T-helper 17 cell (primary cell): ENCODE results near the gene SMG7. TPM values are rescaled to one million over a fixed set of nuclear protein-coding genes. Genes with fewer than 3 reads are reported as not detected.

Source experiments
- ATAC-seq: fragments of 150-1000 bp; cut with Tn5 transposase; 2 replicates; pipeline ENCODE4 v1.10.0; 2021; ENCODE audit warnings: mild to moderate bottlenecking, moderate library complexity
- DNase-seq, 3 donors: peaks; one replicate each; pipeline versions ENCODE4 v3.0.0 to v3.0.0-alpha.2; 2020 to 2021
- H3K9me3 ChIP-seq: one replicate; pipeline ENCODE4 v1.7.0; 2013; ENCODE audit warnings: low read length, mild to moderate bottlenecking; ENCODE audit not compliant: control insufficient read depth, poor library complexity, severe bottlenecking
- H3K27ac Mint-ChIP-seq: one replicate; pipeline ENCODE4 v1.8.0; 2022; ENCODE audit warnings: mild to moderate bottlenecking, moderate library complexity, mixed read lengths
- H3K27me3 Mint-ChIP-seq: one replicate; pipeline ENCODE4 v1.8.0; 2022; ENCODE audit warnings: mixed read lengths
- H3K36me3 Mint-ChIP-seq: one replicate; pipeline ENCODE4 v1.8.0; 2022; ENCODE audit warnings: low read depth, mixed read lengths
- H3K4me1 Mint-ChIP-seq: one replicate; pipeline ENCODE4 v1.8.0; 2022; ENCODE audit warnings: mild to moderate bottlenecking, mixed read lengths
- H3K4me3 Mint-ChIP-seq: one replicate; pipeline ENCODE4 v1.8.0; 2022; ENCODE audit warnings: mild to moderate bottlenecking, moderate library complexity, mixed read lengths
- total RNA-seq, 4 donors: library from RNA in 2 of 4; stranded (reverse) in 2 of 4; gene quantifications; one replicate each; pipeline ENCODE4 v1.2.3 and lab custom pipeline; 2022 to 2026

The SMG7 gene
- total RNA-seq, 2 donors from 2014 or later = 50.6 to 51.0 TPM

DNA sequence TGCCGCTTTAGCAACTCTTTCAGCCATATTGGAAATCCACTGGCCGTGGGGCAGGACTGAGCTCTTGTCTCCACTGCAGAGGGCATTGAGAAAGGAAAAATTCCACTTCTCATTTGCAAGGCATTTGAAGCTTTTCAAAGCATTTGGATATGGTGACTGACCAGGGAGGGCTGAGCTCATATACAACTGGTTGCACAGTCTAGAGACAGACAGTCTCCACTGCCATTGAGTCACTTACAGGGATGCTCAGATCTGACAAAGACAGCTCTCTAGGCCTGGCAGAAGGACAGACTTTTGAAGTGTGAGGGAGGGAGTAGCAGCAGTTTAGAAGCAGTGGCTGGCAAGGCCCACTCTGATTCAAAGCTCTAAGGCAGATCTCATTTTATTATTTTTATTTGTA lies 93.7 kb downstream of the SMG7 start:
- DNase-seq (no peak), ATAC-seq (no peak)
- no peaks in the 10 kb centered on the region for H3K36me3 Mint-ChIP-seq
- H3K27ac Mint-ChIP-seq = no peak overlapping the region
- H3K4me3 Mint-ChIP-seq = no peak overlapping the region
- H3K4me1 Mint-ChIP-seq = peaks cover 10% of the 10 kb centered on the region
- no peaks in the 10 kb centered on the region for H3K9me3 ChIP-seq
- H3K27me3 Mint-ChIP-seq = no peaks in the 10 kb centered on the region

DNA sequence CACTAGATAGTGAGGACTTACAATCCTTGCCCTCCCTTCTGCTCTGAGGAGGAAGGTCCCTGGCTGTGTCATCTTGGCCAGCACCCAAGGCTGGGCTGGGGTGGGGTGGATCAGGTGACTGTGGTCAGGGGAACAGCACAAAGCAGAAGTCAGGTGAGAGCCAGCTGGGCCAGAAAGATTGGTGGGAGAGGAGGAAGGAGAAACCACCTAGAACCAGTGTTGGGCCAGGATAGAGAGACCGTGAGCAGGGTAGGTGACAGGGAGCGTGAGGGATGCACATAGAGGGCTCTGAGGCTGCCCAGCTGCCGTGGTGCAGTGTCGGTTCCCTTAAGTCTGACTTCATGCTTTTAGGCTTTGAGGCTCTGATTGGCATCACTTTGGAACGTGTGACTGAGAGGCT lies 95.3 kb downstream of the SMG7 start:
- no peaks in the 10 kb centered on the region for H3K9me3 ChIP-seq
- peaks cover 8% of the 10 kb centered on the region for H3K4me1 Mint-ChIP-seq
- no peak overlapping the region for H3K4me3 Mint-ChIP-seq
- H3K27me3 Mint-ChIP-seq = no peaks in the 10 kb centered on the region
- peak; percentile 66 for ATAC-seq
- H3K36me3 Mint-ChIP-seq = no peaks in the 10 kb centered on the region
- no peak for DNase-seq
- H3K27ac Mint-ChIP-seq = no peak overlapping the region

DNA sequence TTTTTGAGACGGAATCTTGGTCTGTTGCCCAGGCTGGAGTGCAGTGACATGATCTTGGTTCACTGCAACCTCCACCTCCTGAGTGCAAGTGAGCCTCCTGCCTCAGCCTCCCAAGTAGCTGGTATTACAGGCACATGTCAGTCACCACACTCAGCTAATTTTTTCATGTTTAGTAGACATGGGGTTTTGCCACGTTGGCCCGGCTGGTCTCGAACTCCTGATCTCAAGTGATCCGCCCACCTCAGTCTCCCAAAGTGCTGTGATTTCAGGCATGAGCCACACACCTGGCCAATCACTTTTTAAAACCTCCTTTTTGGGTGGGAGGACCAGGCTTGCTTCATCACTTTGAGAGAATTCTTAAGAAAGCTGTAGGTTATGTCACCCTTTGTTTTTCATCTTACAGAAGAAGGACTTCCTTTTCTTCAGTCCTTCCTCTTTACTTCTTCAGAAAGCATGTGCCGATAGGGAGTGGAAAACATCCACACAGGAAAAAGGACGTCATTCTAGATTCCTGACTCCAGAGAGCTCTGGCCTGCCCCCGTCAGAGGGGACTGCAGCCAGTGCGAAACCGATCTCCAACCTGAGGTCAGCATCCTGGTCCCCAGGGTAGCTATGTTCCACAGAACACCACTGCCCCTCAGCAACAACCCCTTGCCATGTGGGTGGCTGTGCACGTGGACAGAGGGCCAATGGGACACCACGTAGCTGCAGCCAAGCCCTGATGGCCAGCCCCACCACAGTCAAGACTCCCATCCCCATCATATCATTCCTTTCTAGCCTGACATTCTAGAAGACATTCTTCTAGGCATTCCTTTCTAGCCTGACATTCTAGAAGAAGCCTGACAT lies 96.1 kb downstream of the SMG7 start:
- Mint-ChIP-seq H3K4me3 (no peak overlapping the region), H3K4me1 (peaks cover 8% of the 10 kb centered on the region), H3K27me3 (no peaks in the 10 kb centered on the region), H3K27ac (no peak overlapping the region), H3K36me3 (no peaks in the 10 kb centered on the region)
- ATAC-seq = no peak
- no peaks in the 10 kb centered on the region for H3K9me3 ChIP-seq
- DNase-seq = no peak

DNA sequence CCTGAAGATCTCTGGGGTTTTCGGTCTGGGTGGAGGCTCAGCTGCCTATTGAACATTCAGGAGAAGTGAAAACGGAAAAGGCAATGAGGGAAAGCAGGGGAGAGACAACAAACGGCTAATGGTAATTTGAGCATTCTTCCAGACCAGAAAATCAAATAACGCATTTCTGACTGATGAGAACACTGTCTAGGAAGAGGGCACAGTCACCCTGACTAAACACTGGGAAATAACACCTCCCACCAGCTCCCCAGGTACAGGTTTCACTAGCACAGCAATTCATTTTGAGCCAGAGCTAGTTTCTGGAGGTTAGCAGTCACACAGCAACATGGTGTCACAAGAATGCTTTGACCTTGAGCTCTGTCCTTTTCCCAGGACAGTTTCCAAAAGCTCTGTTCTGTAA lies 96.8 kb downstream of the SMG7 start:
- Mint-ChIP-seq H3K4me3 (no peak overlapping the region), H3K4me1 (peaks cover 8% of the 10 kb centered on the region), H3K36me3 (no peaks in the 10 kb centered on the region), H3K27ac (no peak overlapping the region), H3K27me3 (no peaks in the 10 kb centered on the region)
- H3K9me3 ChIP-seq = no peaks in the 10 kb centered on the region
- no peak for DNase-seq
- no peak for ATAC-seq

DNA sequence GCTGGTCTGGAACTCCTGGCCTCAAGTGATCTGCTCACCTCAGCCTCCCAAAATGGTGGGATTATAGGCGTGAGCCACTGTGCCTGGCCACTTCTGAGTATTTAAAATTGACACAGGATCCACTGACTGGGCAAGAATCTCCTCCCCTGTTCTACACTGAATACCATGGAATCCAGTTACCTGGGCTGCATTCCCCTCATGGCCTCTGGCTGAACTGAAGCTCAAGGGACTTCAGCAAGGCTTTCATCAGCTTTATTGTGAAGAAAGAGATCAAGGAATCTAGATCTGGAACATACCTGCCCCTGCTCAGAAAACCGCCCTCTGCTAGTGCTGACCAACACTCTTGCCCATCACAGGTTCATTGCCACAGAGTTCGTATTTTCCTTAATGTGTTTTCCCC lies 97.5 kb downstream of the SMG7 start:
- H3K27me3 Mint-ChIP-seq = no peaks in the 10 kb centered on the region
- no peak overlapping the region for H3K4me3 Mint-ChIP-seq
- no peak for DNase-seq
- H3K36me3 Mint-ChIP-seq = peaks cover 2% of the 10 kb centered on the region
- H3K27ac Mint-ChIP-seq = peak overlapping the region; percentile 27
- no peak for ATAC-seq
- H3K4me1 Mint-ChIP-seq = peaks cover 8% of the 10 kb centered on the region
- H3K9me3 ChIP-seq = no peaks in the 10 kb centered on the region

DNA sequence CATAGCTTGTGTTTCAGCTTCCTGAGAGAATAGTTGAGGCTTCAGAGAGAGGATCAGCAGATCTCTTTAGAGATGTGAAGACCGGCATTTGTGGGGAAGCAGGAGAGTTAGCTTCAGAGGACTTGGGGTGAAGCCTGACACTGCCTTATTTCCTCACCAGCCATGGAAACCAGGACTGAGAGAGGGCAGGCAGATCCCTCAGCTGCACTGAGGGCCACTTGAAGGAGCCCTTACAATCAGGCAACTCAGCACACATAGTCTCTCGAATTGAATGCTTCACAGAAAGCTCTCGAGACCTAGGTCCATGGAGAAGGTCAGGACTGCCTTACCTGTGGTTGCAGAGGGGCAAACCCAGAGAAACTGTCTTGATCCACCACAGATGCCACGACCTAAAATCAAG lies 98.2 kb downstream of the SMG7 start:
- ATAC-seq (no peak), DNase-seq (no peak)
- Mint-ChIP-seq H3K4me1 (peaks cover 8% of the 10 kb centered on the region), H3K27ac (peak overlapping the region; percentile 27), H3K27me3 (no peaks in the 10 kb centered on the region), H3K36me3 (peaks cover 2% of the 10 kb centered on the region), H3K4me3 (no peak overlapping the region)
- no peaks in the 10 kb centered on the region for H3K9me3 ChIP-seq

DNA sequence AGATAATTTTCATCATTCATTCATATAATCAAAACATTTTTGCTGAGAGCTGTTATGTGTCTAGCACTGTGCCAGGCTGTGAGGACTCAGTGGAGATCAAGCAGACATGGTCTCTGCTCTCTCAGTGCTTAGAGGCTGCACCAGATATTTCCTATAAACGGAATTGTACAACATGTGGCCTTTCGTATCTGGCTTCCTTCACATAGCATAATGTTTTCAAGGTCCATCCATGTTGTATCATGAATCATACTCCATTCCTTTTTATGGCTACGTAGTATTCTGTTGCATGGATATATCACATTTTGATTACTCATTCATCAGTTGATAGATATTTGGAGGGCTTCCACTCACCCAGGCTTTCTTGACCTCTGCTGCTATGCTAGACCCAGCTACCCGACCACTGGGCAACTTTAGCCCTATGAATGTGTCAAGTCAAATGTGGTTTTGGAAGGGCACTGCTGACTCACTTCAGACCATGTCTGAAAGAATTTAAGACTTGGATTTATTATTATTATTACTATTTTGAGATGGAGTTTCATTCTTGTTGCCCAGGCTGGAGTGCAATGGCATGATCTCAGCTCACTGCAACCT lies 99.5 kb downstream of the SMG7 start:
- no peak for ATAC-seq
- Mint-ChIP-seq H3K27ac (no peak overlapping the region), H3K4me1 (peaks cover 8% of the 10 kb centered on the region), H3K4me3 (no peak overlapping the region), H3K27me3 (no peaks in the 10 kb centered on the region), H3K36me3 (peaks cover 2% of the 10 kb centered on the region)
- no peak for DNase-seq
- no peaks in the 10 kb centered on the region for H3K9me3 ChIP-seq

DNA sequence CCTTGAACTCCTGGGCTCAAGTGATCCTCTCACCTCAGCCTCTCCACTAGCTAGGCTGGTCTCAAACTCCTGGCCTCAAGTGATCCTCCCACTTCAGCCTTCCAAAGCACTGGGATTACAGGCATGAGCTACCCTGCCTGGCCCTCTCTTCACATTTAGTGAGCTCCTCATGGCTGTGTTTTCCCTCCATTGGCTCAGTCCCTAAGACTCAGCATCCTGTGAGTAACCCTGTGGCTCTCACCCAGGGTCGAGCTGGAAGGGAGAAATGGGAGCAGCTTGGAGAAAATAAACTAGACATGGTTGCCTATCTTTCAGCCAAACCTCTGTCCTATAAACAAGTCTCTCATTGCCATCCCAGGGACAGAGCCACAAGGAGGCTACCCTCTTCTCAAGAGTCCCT lies 100.4 kb downstream of the SMG7 start:
- Mint-ChIP-seq H3K4me1 (peaks cover 2% of the 10 kb centered on the region), H3K27ac (no peak overlapping the region), H3K27me3 (no peaks in the 10 kb centered on the region), H3K4me3 (no peak overlapping the region), H3K36me3 (peaks cover 2% of the 10 kb centered on the region)
- DNase-seq (no peak), ATAC-seq (no peak)
- H3K9me3 ChIP-seq = no peaks in the 10 kb centered on the region

DNA sequence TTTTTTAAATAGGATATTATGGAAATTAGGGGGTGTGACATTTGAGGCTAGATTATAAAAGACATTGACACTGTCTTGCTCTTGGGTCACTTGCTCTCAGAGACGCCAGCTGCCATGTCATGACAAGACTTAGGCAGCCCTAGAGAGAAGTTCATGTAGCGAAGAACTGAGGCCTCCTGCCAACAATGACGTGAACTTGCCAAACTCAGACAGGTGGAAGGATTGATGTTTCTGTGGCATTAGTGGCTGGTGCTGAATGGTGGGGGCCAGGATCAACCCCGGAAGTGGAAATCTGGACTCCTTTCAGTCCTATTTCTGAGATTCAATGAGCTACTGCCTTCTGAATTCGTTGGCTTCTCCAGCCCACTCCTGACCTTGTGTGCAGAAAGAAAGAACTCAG lies 103.3 kb downstream of the SMG7 start:
- ATAC-seq = no peak
- H3K36me3 Mint-ChIP-seq = peaks cover 2% of the 10 kb centered on the region
- H3K27ac Mint-ChIP-seq = no peak overlapping the region
- no peak for DNase-seq
- no peaks in the 10 kb centered on the region for H3K27me3 Mint-ChIP-seq
- H3K4me1 Mint-ChIP-seq = peaks cover 7% of the 10 kb centered on the region
- H3K9me3 ChIP-seq = no peaks in the 10 kb centered on the region
- no peak overlapping the region for H3K4me3 Mint-ChIP-seq

DNA sequence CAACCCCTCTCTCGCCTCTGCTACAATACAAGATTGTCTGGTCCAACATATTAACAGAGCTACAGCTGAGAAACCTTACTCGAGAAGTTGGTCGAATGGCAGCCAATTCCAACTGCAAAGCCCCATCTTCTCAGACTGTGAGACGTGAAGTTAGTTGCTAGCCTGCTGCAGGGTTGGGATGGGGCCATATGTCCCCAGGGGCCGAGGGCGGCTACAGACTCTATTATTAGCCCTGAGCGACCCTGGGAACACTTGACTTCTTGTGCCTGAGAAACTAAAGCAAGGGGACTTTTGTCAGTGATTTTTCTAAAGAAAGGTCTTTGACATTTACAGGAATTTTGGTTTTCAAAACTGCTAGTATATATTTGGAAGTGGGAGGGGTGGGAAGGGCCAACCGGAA lies 104.2 kb downstream of the SMG7 start:
- Mint-ChIP-seq H3K27ac (no peak overlapping the region), H3K4me3 (no peak overlapping the region), H3K27me3 (no peaks in the 10 kb centered on the region), H3K4me1 (peaks cover 7% of the 10 kb centered on the region), H3K36me3 (peaks cover 2% of the 10 kb centered on the region)
- ATAC-seq (no peak), DNase-seq (no peak)
- no peaks in the 10 kb centered on the region for H3K9me3 ChIP-seq

DNA sequence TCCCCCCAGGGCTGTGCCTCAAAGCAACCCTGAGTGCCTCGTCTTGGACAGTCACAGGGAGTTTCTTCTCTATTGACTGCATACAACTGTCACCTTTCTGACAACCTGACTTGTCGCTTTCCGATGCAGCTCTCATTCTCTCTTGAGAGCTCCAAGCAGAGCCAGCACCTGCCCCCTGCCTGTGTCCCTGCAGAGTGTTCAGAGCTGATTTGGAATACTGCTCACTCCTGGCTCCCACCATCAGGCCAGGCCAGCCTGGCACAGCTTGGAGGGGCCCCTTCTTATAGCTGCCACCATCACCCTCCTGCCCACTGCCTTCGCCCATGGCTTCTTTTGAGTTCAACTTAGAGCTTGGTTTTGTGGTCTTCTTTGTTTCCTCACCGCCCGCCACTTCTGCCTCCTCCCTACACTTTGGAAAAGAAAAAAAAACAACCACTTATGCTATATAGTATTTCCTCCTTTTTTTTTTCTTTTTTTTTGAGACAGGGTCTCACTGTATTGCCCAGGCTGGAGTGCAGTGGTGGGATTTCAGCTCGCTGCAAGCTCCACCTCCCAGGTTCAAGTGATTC lies 105.7 kb downstream of the SMG7 start:
- peak overlapping the region; percentile 53 for H3K27ac Mint-ChIP-seq
- H3K27me3 Mint-ChIP-seq = no peaks in the 10 kb centered on the region
- no peak for ATAC-seq
- H3K4me3 Mint-ChIP-seq = no peak overlapping the region
- DNase-seq = no peak
- H3K9me3 ChIP-seq = no peaks in the 10 kb centered on the region
- peaks cover 7% of the 10 kb centered on the region for H3K4me1 Mint-ChIP-seq
- peaks cover 2% of the 10 kb centered on the region for H3K36me3 Mint-ChIP-seq

DNA sequence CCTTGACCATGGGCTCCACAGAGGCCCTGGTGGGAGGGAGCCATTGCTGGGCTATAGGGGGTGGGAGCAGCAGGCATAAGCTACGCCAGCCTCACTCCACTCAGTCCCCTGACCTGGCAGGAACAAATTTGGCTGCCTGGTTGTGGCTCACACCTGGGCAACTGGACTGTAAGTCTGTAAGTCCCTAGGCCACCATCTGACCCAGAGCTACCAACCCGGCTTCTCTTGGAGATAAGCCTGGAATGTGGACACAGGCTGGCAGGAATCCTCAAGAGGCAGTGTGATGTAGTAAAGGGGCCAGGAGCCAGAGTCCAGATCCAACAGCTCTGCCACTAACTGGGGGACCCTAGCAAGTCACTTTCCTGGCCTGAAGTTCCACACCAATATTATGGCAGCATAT lies 106.6 kb downstream of the SMG7 start:
- peak overlapping the region; percentile 53 for H3K27ac Mint-ChIP-seq
- DNase-seq (no peak), ATAC-seq (no peak)
- H3K36me3 Mint-ChIP-seq = peaks cover 2% of the 10 kb centered on the region
- H3K27me3 Mint-ChIP-seq = no peaks in the 10 kb centered on the region
- no peaks in the 10 kb centered on the region for H3K9me3 ChIP-seq
- no peak overlapping the region for H3K4me3 Mint-ChIP-seq
- H3K4me1 Mint-ChIP-seq = peaks cover 7% of the 10 kb centered on the region

DNA sequence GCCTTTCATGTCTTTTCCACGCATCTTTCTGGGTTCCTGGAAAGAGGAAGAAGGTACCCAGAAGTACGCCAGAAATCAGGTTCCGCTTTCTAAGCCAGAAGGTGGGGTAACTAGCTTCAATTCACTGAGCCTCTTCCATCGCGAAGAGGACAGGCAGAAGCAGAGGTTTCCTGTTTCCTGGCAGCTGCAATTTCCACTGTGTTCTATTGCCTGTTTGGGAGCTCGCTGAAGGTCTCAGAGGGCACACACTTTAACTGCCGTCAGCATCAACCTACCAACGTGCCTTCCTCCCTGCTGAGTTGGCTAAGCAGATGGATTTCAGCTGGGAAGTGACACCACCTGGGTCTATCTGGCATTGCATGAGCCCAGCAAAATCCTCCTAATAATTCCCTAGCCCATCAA lies 108.0 kb downstream of the SMG7 start:
- ATAC-seq (peak; percentile 68), DNase-seq (no peak)
- peak overlapping the region; percentile 63 for H3K4me3 Mint-ChIP-seq
- no peaks in the 10 kb centered on the region for H3K9me3 ChIP-seq
- H3K4me1 Mint-ChIP-seq = peaks cover 11% of the 10 kb centered on the region
- no peaks in the 10 kb centered on the region for H3K36me3 Mint-ChIP-seq
- no peaks in the 10 kb centered on the region for H3K27me3 Mint-ChIP-seq
- peak overlapping the region; percentile 60 for H3K27ac Mint-ChIP-seq
